ENCODE results near the gene CCDC158. TPM values are rescaled to one million over a fixed set of nuclear protein-coding genes. Genes with fewer than 3 reads are reported as not detected.

CCDC158 gene
- total and polyA plus RNA-seq, 2 donors (not counting 3 experiments of a cell fraction or from before 2014, with no cell fraction given) = not detected

- Histone ChIP-seq H3K4me3 (replicated peaks in 1 of 3; ENCODE audit: insufficient read depth in 1 of 3, low read depth in 1 of 3, low read length in 3 of 3) (no peak overlapping the region), H3K9me3 (replicated peaks; ENCODE audit: control insufficient read depth, insufficient read depth, low read length) (no peaks in the 10 kb centered on the region), H3K27ac (ENCODE audit: insufficient read depth, low read depth, low read length) (no peak overlapping the region), H3K9me1 (replicated peaks; ENCODE audit: control insufficient read depth, extremely low read depth, insufficient read depth, low read length) (no peaks in the 10 kb centered on the region), H3K36me3 (ENCODE audit: control insufficient read depth in 2 of 2, extremely low read depth in 1 of 2, insufficient read depth in 2 of 2, low read length in 2 of 2) (no peaks in the 10 kb centered on the region), H3K4me1 (ENCODE audit: control insufficient read depth, extremely low read depth, insufficient read depth, low read length) (no peaks in the 10 kb centered on the region), H2AFZ (ENCODE audit: low read depth, low read length) (no peak overlapping the region), H3K4me2 (ENCODE audit: insufficient read depth, low read length) (no peak overlapping the region), H3K79me2 (ENCODE audit: control insufficient read depth, insufficient read depth, low read length) (no peaks in the 10 kb centered on the region), H3K27me3 (ENCODE audit: control insufficient read depth in 2 of 2, insufficient read depth in 2 of 2, low read length in 2 of 2) (peaks cover 6 to 11% of the 10 kb centered on the region in 2 experiments), H4K20me1 (replicated peaks; ENCODE audit: control insufficient read depth, extremely low read depth, insufficient read depth, low read length) (no peaks in the 10 kb centered on the region), H3K9ac (replicated peaks; ENCODE audit: extremely low read depth, insufficient read depth, low read length) (no peak overlapping the region)
- dilution Hi-C loops (cut with MboI; ENCODE audit: extremely low pct_ligation_motif_present, low sequenced_read_pairs) = no loop called here
- POLR2A ChIA-PET = no interaction called here
- DNase-seq (ENCODE audit: low read depth, low spot score) = no peak
- CTCF ChIA-PET = interaction anchor here (1.2 kb wide), 1 partner anchor 9 kb away, joined by 4 read pairs; no protein-coding TSS in a partner anchor
- intact Hi-C loops (cut with micrococcal nuclease) = no loop called here
- TF ChIP-seq CTCF (IDR thresholded peaks at IDR 0.05; ENCODE audit: extremely low read depth in 1 of 2, insufficient read depth in 1 of 2, low read depth in 1 of 2, low read length in 2 of 2) = no peak
- TF ChIP-seq FOS (IDR thresholded peaks at IDR 0.05; ENCODE audit: borderline replicate concordance, insufficient read depth, low read length) = no peak
- no peak for TF ChIP-seq MAX (IDR thresholded peaks at IDR 0.05; ENCODE audit: insufficient read depth, insufficient read length)
- TF ChIP-seq POLR2AphosphoS5 (IDR thresholded peaks at IDR 0.05; ENCODE audit: insufficient read depth, low read depth, low read length) = no peak
- no peak for TF ChIP-seq MYC (IDR thresholded peaks at IDR 0.05; ENCODE audit: low read depth, low read length)
- no peak for TF ChIP-seq POLR2A (IDR thresholded peaks at IDR 0.05; ENCODE audit: low read depth, low read length)
- TF ChIP-seq EZH2 (IDR thresholded peaks at IDR 0.05; ENCODE audit: borderline replicate concordance, low read depth, low read length, severe bottlenecking) = no peak
- TF ChIP-seq JUN (IDR thresholded peaks at IDR 0.05; ENCODE audit: borderline replicate concordance, insufficient read depth, insufficient read length, low read depth) = no peak
- BruUV-seq (replicated peaks) = no TSS peak
- FAIRE-seq = no peak
Measured at GRCh38 chr4:76296286-76296820, 124.6 kb downstream of the CCDC158 start.

Data from endothelial cell of umbilical vein (primary cell).